HepG2 (cell line): Measurements from ENCODE around the gene MYL6B. TPM values are rescaled to one million over a fixed set of nuclear protein-coding genes. Genes with fewer than 3 reads are reported as not detected.

Source experiments
- HCFC1 ChIP-seq: fragments of 150-350 bp; IDR thresholded peaks from 2 replicates; pipeline ENCODE4 v1.6.1; 2014; ENCODE audit warnings: low read depth, low read length
- HOXD1 ChIP-seq: sonication (generic); formaldehyde crosslinking; IDR thresholded peaks from 2 replicates; pipeline ENCODE4 v1.5.0; 2020; ENCODE audit warnings: missing genetic modification reagents
- RAD21 ChIP-seq: fragments of 450-650 bp; formaldehyde crosslinking; IDR thresholded peaks from 2 replicates; pipeline ENCODE4 v1.5.0; 2020; ENCODE audit warnings: mild to moderate bottlenecking
- TRIM24 ChIP-seq: sonication (generic); formaldehyde crosslinking; IDR thresholded peaks from 2 replicates; pipeline ENCODE4 v1.8.0; 2022; ENCODE audit warnings: mild to moderate bottlenecking, missing genetic modification reagents
- XBP1 ChIP-seq: sonication (generic); formaldehyde crosslinking; IDR thresholded peaks from 2 replicates; pipeline ENCODE4 v1.5.0; 2020; ENCODE audit warnings: missing genetic modification reagents
- ZNF251 ChIP-seq: sonication (generic); formaldehyde crosslinking; IDR thresholded peaks from 2 replicates; pipeline ENCODE4 v1.9.0; 2021; ENCODE audit warnings: mild to moderate bottlenecking, missing genetic modification reagents
- ZNF333 ChIP-seq: sonication (generic); formaldehyde crosslinking; IDR thresholded peaks from 2 replicates; pipeline ENCODE4 v1.4.0; 2020; ENCODE audit warnings: mild to moderate bottlenecking, missing genetic modification reagents, borderline replicate concordance
- ZNF646 ChIP-seq: sonication (generic); formaldehyde crosslinking; IDR thresholded peaks from 2 replicates; pipeline ENCODE4 v1.9.0; 2021; ENCODE audit warnings: mild to moderate bottlenecking, missing genetic modification reagents
- ZNF761 ChIP-seq: sonication (generic); formaldehyde crosslinking; conservative IDR thresholded peaks from 2 replicates; pipeline ENCODE4 v1.4.0; 2020; ENCODE audit warnings: mild to moderate bottlenecking, missing genetic modification reagents
- polyA plus RNA-seq, 8 experiments: library from polyadenylated mRNA; depleted of rRNA in 3 of 8; stranded (reverse) in 7 of 8; unstranded in 1 of 8; fragments of >200 nt; fragmentation: Illumina TruSeq in 4 of 8; extraction: Trizol in 4 of 8; gene quantifications; 2 replicates each; pipeline versions ENCODE4 v1.2.1 to v1.2.3, GENCODE V29; 2011 to 2016; ENCODE audit warnings: low read depth in 4 of 8, missing spikeins in 1 of 8, mixed read lengths in 1 of 8; ENCODE audit not compliant: insufficient read depth in 1 of 8
- total RNA-seq, 5 experiments: library from RNA; depleted of rRNA; stranded (reverse); fragments of >200 nt; fragmentation: Illumina TruSeq; extraction: Trizol; gene quantifications; 2 replicates each; pipeline ENCODE4 v1.2.3, GENCODE V29; 2016; ENCODE audit warnings: low read depth in 1 of 5
- TF ChIP-seq, protein P1 (sequence below): sonication (generic); formaldehyde crosslinking; IDR thresholded peaks from 2 replicates; pipeline ENCODE4 v1.4.0; 2020; ENCODE audit warnings: missing genetic modification reagents
- TF ChIP-seq, protein P2 (sequence below): IDR thresholded peaks from 2 replicates; pipeline ENCODE4 v1.6.1; 2016

MYL6B gene
- total and polyA plus RNA-seq, 2 of the 13 experiments (the other 11 are each of a cell fraction or from before 2014, with no cell fraction given): 75.7 to 88.7 TPM

DNA sequence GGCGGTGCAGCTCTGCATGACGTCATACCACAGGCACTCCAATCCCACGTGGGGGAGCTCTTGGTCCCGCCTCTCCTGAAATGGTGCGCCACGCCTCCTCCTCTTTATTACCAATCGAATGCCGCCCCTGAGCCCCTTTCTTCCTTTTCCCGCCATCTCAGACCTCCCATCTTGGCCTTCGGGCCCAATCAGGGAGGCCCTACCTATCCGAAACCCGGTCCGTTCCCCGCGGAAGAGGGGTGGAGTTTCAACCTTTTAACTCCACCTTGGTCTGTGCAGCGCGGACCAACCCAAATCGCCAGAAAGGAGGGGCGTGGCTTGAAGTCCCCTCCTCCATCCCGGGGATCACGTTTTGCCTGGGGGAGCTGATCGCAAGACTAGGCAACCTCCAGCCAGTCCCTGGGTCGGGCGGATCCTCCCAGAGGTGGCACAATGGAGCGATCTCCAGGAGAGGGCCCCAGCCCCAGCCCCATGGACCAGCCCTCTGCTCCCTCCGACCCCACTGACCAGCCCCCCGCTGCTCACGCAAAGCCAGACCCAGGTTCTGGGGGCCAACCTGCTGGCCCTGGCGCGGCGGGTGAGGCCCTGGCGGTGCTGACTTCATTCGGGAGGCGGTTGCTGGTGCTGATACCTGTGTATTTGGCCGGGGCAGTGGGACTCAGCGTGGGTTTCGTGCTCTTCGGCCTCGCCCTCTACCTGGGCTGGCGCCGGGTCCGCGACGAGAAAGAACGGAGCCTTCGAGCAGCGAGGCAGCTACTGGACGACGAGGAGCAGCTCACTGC is 24.3 kb upstream of the MYL6B start, which contains the start of gene ESYT1 (continued):
- no peak for TF ChIP-seq HOXD1 (CRISPR knock-in tag)
- no peak for TF ChIP-seq XBP1 (CRISPR knock-in tag)
- TF ChIP-seq ZNF251 (CRISPR knock-in tag): no peak
- no peak for TF ChIP-seq ZNF646 (CRISPR knock-in tag)
- TF ChIP-seq RAD21 (CRISPR knock-in tag): 0 out of 2 replicates have a peak, but pooled peaks have one; percentile 11
- TF ChIP-seq, protein P1, sequence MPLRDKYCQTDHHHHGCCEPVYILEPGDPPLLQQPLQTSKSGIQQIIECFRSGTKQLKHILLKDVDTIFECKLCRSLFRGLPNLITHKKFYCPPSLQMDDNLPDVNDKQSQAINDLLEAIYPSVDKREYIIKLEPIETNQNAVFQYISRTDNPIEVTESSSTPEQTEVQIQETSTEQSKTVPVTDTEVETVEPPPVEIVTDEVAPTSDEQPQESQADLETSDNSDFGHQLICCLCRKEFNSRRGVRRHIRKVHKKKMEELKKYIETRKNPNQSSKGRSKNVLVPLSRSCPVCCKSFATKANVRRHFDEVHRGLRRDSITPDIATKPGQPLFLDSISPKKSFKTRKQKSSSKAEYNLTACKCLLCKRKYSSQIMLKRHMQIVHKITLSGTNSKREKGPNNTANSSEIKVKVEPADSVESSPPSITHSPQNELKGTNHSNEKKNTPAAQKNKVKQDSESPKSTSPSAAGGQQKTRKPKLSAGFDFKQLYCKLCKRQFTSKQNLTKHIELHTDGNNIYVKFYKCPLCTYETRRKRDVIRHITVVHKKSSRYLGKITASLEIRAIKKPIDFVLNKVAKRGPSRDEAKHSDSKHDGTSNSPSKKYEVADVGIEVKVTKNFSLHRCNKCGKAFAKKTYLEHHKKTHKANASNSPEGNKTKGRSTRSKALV (CRISPR knock-in tag): no peak
- 0 out of 2 replicates have a peak, but pooled peaks have one; percentile 42 for TF ChIP-seq ZNF761
- TF ChIP-seq, protein P2, sequence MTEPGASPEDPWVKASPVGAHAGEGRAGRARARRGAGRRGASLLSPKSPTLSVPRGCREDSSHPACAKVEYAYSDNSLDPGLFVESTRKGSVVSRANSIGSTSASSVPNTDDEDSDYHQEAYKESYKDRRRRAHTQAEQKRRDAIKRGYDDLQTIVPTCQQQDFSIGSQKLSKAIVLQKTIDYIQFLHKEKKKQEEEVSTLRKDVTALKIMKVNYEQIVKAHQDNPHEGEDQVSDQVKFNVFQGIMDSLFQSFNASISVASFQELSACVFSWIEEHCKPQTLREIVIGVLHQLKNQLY (CRISPR knock-in tag): 0 out of 2 replicates have a peak, but pooled peaks have one; percentile 13
- TF ChIP-seq ZNF333 (CRISPR knock-in tag): no peak
- TF ChIP-seq TRIM24 (CRISPR knock-in tag): no peak
- TF ChIP-seq HCFC1: no peak
